SU-DHL-6 (cell line): ENCODE data around the gene HOMER2.

Source experiments
- CTCF ChIP-seq: fragments of 200-600 bp; sonication (generic); IDR thresholded peaks from one replicate; pipeline ENCODE4 v1.5.1; 2017; ENCODE audit warnings: antibody characterized with exemption, mild to moderate bottlenecking, low read length, moderate library complexity; ENCODE audit not compliant: insufficient read depth, poor library complexity, severe bottlenecking
- EZH2phosphoT487 ChIP-seq: fragments of 200-600 bp; sonication (generic), shearing (Covaris generic); conservative IDR thresholded peaks from 2 replicates; pipeline ENCODE4 v1.6.1; 2018; ENCODE audit warnings: mild to moderate bottlenecking, antibody characterized with exemption, low read length, moderate library complexity, mixed read lengths

GRCh38 chr15:82878325-82878724 is 74.2 kb downstream of the HOMER2 start:
- TF ChIP-seq EZH2phosphoT487 = no peak
- no peak for TF ChIP-seq CTCF
